ENCODE data around the gene SLC7A4.

Gene SLC7A4

GRCh38 chr22:21025763-21026755 lies 6.3 kb downstream of the SLC7A4 start:
- DNase-seq (ENCODE audit: low spot score): no peak
- Mint-ChIP-seq H3K27ac (peak overlapping the region; percentile 15), H3K4me3 (no peak overlapping the region), H3K36me3 (ENCODE audit: low read depth) (no peaks in the 10 kb centered on the region), H3K9me3 (no peaks in the 10 kb centered on the region), H3K27me3 (ENCODE audit: low read depth) (peaks cover 7% of the 10 kb centered on the region), H3K4me1 (ENCODE audit: low read depth) (peaks cover 8% of the 10 kb centered on the region)

DNA sequence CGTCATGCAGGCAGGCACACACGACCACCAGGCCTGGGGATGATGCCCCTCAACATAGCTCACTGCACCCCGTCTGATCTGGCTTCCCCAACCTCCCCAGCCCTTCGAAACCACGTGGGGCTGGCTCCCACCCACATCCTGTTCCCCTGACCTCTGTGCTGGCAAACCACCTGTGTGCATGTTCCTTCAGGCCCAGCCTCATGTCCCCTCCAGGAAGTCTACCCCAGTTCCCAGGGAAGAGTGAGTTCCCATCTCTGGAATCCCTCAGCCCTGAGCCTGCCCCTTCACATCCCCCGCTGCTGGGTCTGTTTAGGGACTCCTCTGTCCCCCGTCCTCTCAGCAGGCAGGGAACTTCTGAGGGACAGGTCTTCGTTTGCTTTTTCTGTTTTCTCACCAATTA lies 7.1 kb downstream of the SLC7A4 start:
- no peaks in the 10 kb centered on the region for H3K27me3 Mint-ChIP-seq (ENCODE audit: low read depth)
- no peak for DNase-seq (ENCODE audit: low spot score)
- H3K27ac Mint-ChIP-seq: peak overlapping the region; percentile 15
- H3K36me3 Mint-ChIP-seq (ENCODE audit: low read depth): no peaks in the 10 kb centered on the region
- H3K4me3 Mint-ChIP-seq: peak overlapping the region; percentile 7
- H3K9me3 Mint-ChIP-seq: no peaks in the 10 kb centered on the region
- H3K4me1 Mint-ChIP-seq (ENCODE audit: low read depth): peaks cover 8% of the 10 kb centered on the region

DNA sequence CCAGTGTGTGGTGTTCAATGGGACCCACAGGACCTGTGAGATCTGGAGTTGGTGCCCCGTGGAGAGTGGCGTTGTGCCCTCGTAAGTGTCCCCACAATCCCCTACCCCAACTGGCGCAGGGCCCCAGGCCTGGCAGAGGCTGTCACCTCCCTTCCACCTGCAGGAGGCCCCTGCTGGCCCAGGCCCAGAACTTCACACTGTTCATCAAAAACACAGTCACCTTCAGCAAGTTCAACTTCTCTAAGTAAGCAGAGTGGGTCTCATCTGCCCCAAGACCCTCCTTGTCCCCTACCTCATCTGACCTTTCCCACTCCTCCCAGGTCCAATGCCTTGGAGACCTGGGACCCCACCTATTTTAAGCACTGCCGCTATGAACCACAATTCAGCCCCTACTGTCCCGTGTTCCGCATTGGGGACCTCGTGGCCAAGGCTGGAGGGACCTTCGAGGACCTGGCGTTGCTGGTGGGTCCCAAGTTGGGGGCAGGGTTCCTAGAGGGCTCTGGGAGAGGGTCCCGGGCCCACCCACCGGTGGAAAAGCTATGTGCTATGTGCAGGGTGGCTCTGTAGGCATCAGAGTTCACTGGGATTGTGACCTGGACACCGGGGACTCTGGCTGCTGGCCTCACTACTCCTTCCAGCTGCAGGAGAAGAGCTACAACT lies 9.3 kb downstream of the SLC7A4 start:
- no peak overlapping the region for H3K27ac Mint-ChIP-seq
- H3K9me3 Mint-ChIP-seq: no peaks in the 10 kb centered on the region
- no peak for DNase-seq (ENCODE audit: low spot score)

GRCh38 chr22:21022507-21022906 lies 9.9 kb downstream of the SLC7A4 start:
- peaks cover 8% of the 10 kb centered on the region for H3K4me1 Mint-ChIP-seq (ENCODE audit: low read depth)
- no peak for DNase-seq (ENCODE audit: low spot score)
- H3K27me3 Mint-ChIP-seq (ENCODE audit: low read depth): no peaks in the 10 kb centered on the region
- no peaks in the 10 kb centered on the region for H3K36me3 Mint-ChIP-seq (ENCODE audit: low read depth)
- no peak overlapping the region for H3K27ac Mint-ChIP-seq
- no peak overlapping the region for H3K4me3 Mint-ChIP-seq
- no peaks in the 10 kb centered on the region for H3K9me3 Mint-ChIP-seq

More for the DNA sequence above, 9.3 kb downstream of the SLC7A4 start:
- Mint-ChIP-seq H3K4me1 (ENCODE audit: low read depth) (peaks cover 8% of the 10 kb centered on the region), H3K36me3 (ENCODE audit: low read depth) (no peaks in the 10 kb centered on the region), H3K27me3 (ENCODE audit: low read depth) (no peaks in the 10 kb centered on the region), H3K4me3 (no peak overlapping the region)

GRCh38 chr22:21020802-21021429 lies 11.4 kb downstream of the SLC7A4 start:
- Mint-ChIP-seq H3K27ac (no peak overlapping the region), H3K4me3 (no peak overlapping the region), H3K4me1 (ENCODE audit: low read depth) (peaks cover 8% of the 10 kb centered on the region)

GRCh38 chr22:21018314-21018713 lies 14.0 kb downstream of the SLC7A4 start:
- H3K9me3 Mint-ChIP-seq: no peaks in the 10 kb centered on the region
- H3K4me3 Mint-ChIP-seq: no peak overlapping the region
- no peaks in the 10 kb centered on the region for H3K36me3 Mint-ChIP-seq (ENCODE audit: low read depth)
- H3K4me1 Mint-ChIP-seq (ENCODE audit: low read depth): peaks cover 15% of the 10 kb centered on the region
- DNase-seq (ENCODE audit: low spot score): no peak
- peaks cover 7% of the 10 kb centered on the region for H3K27me3 Mint-ChIP-seq (ENCODE audit: low read depth)
- H3K27ac Mint-ChIP-seq: no peak overlapping the region

More at GRCh38 chr22:21020802-21021429, 11.4 kb downstream of the SLC7A4 start:
- no peak for DNase-seq (ENCODE audit: low spot score)
- Mint-ChIP-seq H3K27me3 (ENCODE audit: low read depth) (no peaks in the 10 kb centered on the region), H3K9me3 (no peaks in the 10 kb centered on the region), H3K36me3 (ENCODE audit: low read depth) (no peaks in the 10 kb centered on the region)

DNA sequence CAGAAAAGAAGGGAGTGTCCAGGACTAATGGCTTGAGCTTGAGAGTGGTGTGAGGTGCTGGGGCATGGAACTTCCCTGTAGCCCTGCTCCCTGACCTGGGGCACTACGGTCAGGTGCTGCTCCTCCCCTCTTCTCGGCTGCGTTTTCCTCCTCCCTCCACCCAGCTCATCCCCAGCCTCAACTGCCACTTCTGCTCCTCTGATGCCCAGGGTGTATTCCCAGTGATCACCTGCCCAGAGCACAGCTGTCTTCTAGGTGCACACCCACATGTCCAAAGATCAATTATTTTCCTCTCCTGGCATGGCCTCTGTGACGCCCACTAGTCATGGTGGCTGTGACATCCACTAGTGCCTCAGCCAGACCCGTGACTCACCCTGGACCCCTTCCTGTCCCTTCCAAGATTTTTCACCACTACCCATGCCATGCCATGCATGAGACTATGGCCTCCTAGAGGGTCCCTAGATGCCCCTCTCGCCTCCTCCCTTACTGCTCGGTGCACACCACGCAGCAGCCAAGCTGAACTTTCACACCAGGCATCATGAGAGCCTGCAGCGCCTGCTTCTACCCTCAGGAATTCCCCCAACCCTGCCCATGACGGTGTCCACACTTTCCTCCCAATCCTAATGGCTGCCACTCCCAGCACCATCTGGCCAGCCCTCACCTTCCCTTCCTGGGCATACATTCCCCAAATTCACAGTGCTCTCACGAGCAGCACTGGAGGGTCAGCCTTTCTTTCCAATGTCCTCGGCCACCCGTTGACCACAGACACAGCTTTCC lies 15.5 kb downstream of the SLC7A4 start:
- no peak for DNase-seq (ENCODE audit: low spot score)
- Mint-ChIP-seq H3K36me3 (ENCODE audit: low read depth) (no peaks in the 10 kb centered on the region), H3K9me3 (no peaks in the 10 kb centered on the region), H3K27ac (peak overlapping the region; percentile 47), H3K27me3 (ENCODE audit: low read depth) (peaks cover 7% of the 10 kb centered on the region), H3K4me3 (no peak overlapping the region), H3K4me1 (ENCODE audit: low read depth) (peaks cover 15% of the 10 kb centered on the region)

DNA sequence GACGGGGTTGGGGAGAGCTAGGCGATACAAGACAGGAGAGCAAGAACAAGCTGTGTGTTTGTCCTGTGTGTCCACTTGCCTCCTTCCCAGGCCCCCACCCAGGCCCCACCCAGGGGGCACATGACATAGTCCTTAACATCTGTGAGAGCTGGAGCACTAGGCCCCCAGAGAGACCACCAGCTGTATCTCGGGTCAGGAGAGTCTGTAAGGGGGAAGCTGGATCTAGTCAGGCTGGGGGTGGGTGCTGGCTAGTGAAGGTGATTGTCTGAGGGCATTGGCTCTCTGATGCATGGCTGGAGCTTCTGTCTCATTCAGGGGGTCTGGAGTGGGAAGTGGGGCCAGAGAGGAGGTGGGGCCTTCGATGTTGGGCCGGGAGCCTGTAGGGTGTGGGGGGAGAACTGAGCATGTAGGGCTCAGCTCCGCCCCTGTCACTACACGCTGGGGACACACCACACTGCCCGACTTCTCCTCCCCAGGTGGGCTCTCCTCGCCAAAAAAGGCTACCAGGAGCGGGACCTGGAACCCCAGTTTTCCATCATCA lies 16.8 kb downstream of the SLC7A4 start:
- H3K36me3 Mint-ChIP-seq (ENCODE audit: low read depth): no peaks in the 10 kb centered on the region
- no peaks in the 10 kb centered on the region for H3K9me3 Mint-ChIP-seq
- H3K4me3 Mint-ChIP-seq: no peak overlapping the region
- peaks cover 15% of the 10 kb centered on the region for H3K4me1 Mint-ChIP-seq (ENCODE audit: low read depth)
- H3K27ac Mint-ChIP-seq: no peak overlapping the region
- no peak for DNase-seq (ENCODE audit: low spot score)
- H3K27me3 Mint-ChIP-seq (ENCODE audit: low read depth): peaks cover 7% of the 10 kb centered on the region

DNA sequence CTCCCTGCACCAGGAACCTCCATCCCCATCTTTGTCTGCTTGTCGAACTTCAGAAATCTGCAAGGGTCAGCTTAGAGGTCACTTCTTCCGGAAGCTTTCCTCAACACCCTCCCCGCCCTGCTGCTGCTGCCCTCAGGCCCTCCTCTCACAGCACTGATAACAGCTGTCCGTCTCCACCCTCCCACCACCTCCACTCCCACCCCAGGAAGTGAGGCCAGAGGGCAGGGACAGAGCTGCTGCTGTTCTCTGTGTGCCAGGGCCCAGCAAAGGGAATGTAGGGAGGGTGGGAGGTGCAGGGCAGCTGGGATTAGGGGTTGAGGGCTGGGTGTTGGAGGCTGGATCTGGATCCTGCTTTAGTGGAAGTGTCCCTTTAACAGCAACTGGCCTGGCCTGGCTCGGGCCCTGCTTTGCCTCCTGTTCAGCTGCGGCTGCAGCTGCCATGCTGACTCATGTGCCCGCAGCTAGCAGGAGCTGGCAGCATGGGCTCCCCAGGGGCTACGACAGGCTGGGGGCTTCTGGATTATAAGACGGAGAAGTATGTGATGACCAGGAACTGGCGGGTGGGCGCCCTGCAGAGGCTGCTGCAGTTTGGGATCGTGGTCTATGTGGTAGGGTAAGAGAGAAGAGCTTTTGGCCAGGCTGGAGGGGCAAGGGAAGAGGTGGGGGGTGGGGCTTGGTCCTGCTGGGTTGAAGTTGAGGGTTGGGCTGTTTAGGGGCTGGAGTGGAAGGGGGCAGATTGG lies 17.5 kb downstream of the SLC7A4 start, which contains the start of gene P2RX6:
TSS of gene P2RX6 (plus strand) at position 440 of the 740 bp plus-strand sequence. CDS start at position 450, 10 bp downstream.
- Mint-ChIP-seq H3K9me3 (no peaks in the 10 kb centered on the region), H3K4me1 (ENCODE audit: low read depth) (peaks cover 15% of the 10 kb centered on the region), H3K36me3 (ENCODE audit: low read depth) (no peaks in the 10 kb centered on the region), H3K27ac (peak within 1 kb of the TSS; percentile 76), H3K27me3 (ENCODE audit: low read depth) (peaks cover 7% of the 10 kb centered on the region), H3K4me3 (peak within 1 kb of the TSS; percentile 86)
- no peak for DNase-seq (ENCODE audit: low spot score)

DNA sequence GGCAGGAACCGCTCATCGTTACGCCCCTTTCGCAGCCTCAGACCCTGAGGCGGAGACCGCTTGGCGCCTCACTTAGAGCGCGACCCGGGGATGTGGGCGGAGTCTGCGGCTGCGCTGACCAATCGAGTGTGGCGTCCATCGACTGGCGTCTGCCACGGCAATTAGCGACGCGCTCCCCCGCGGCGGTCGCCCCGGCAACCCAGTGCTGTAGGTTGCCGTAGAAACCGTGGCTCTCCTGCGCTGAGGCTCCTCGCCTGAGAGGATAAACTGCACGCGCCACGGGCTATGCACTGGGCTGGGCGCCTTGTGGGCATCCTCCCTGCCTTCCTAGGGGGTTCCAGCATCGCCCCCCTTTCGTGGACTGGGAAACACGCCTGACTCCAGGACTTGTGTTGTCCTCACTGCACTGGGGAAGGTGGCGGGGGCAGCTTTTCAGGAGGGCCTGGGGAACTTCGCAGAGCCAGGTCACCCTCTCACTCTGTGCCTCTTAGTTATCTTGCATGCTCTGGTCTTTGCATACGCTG lies 18.1 kb downstream of the SLC7A4 start:
- Mint-ChIP-seq H3K27ac (peak overlapping the region; percentile 76), H3K27me3 (ENCODE audit: low read depth) (peaks cover 7% of the 10 kb centered on the region), H3K9me3 (no peaks in the 10 kb centered on the region), H3K4me1 (ENCODE audit: low read depth) (peaks cover 15% of the 10 kb centered on the region), H3K36me3 (ENCODE audit: low read depth) (no peaks in the 10 kb centered on the region), H3K4me3 (peak overlapping the region; percentile 86)
- DNase-seq (ENCODE audit: low spot score): peak; percentile 85

GRCh38 chr22:21013657-21014201 lies 18.6 kb downstream of the SLC7A4 start:
- no peaks in the 10 kb centered on the region for H3K9me3 Mint-ChIP-seq
- H3K4me3 Mint-ChIP-seq: peak overlapping the region; percentile 86
- H3K4me1 Mint-ChIP-seq (ENCODE audit: low read depth): peaks cover 15% of the 10 kb centered on the region
- no peak for DNase-seq (ENCODE audit: low spot score)
- H3K36me3 Mint-ChIP-seq (ENCODE audit: low read depth): no peaks in the 10 kb centered on the region
- peaks cover 7% of the 10 kb centered on the region for H3K27me3 Mint-ChIP-seq (ENCODE audit: low read depth)
- peak overlapping the region; percentile 76 for H3K27ac Mint-ChIP-seq
